Hepatocyte (in vitro differentiated cells): ENCODE results near the gene SCGB1A1. TPM values are rescaled to one million over a fixed set of nuclear protein-coding genes. Genes with fewer than 3 reads are reported as not detected.

Experiments
- DNase-seq: peaks from one replicate; pipeline ENCODE4 v3.0.0-alpha.2; 2016; ENCODE audit warnings: low spot score
- H2AFZ ChIP-seq: fragments of 200-600 bp; sonication (generic); 2 replicates; pipeline ENCODE4 v1.6.0; 2016; ENCODE audit warnings: antibody characterized with exemption, mild to moderate bottlenecking
- H3K27ac ChIP-seq: fragments of 200-600 bp; sonication (generic); 2 replicates; pipeline ENCODE4 v1.5.1; 2016; ENCODE audit warnings: mild to moderate bottlenecking
- H3K27me3 ChIP-seq: fragments of 200-600 bp; sonication (generic); 2 replicates; pipeline ENCODE4 v1.6.1; 2016
- H3K36me3 ChIP-seq: fragments of 200-600 bp; sonication (generic); replicated peaks from 2 replicates; pipeline ENCODE4 v1.5.1; 2016; ENCODE audit warnings: low read depth; ENCODE audit not compliant: insufficient read depth
- H3K4me1 ChIP-seq: fragments of 200-600 bp; sonication (generic); 2 replicates; pipeline ENCODE4 v1.5.1; 2016; ENCODE audit warnings: mild to moderate bottlenecking, moderate library complexity; ENCODE audit not compliant: insufficient read depth
- H3K4me2 ChIP-seq: fragments of 200-600 bp; sonication (generic); 2 replicates; pipeline ENCODE4 v1.6.0; 2016
- H3K4me3 ChIP-seq: fragments of 200-600 bp; sonication (generic); 2 replicates; pipeline ENCODE4 v1.5.1; 2016; ENCODE audit warnings: mild to moderate bottlenecking
- H3K79me2 ChIP-seq: fragments of 200-600 bp; sonication (generic); 2 replicates; pipeline ENCODE4 v1.6.0; 2017; ENCODE audit warnings: mild to moderate bottlenecking
- H3K9me2 ChIP-seq: fragments of 200-600 bp; sonication (generic); replicated peaks from 2 replicates; pipeline ENCODE4 v1.6.0; 2017; ENCODE audit warnings: mild to moderate bottlenecking; ENCODE audit not compliant: insufficient read depth
- H3K9me3 ChIP-seq: fragments of 200-600 bp; sonication (generic); 2 replicates; pipeline ENCODE4 v1.5.1; 2016; ENCODE audit warnings: low read depth, mild to moderate bottlenecking
- H4K20me1 ChIP-seq: fragments of 200-600 bp; sonication (generic); 2 replicates; pipeline ENCODE4 v1.6.0; 2016; ENCODE audit warnings: mild to moderate bottlenecking; ENCODE audit not compliant: insufficient read depth, poor library complexity, severe bottlenecking
- CTCF ChIP-seq: fragments of 200-600 bp; sonication (generic); IDR thresholded peaks from 2 replicates; pipeline ENCODE4 v1.5.1; 2016; ENCODE audit warnings: antibody characterized with exemption, mild to moderate bottlenecking; ENCODE audit not compliant: poor library complexity
- EZH2 ChIP-seq: fragments of 200-600 bp; sonication (generic); IDR thresholded peaks from 2 replicates; pipeline ENCODE4 v1.6.1; 2016; ENCODE audit warnings: antibody characterized with exemption, mild to moderate bottlenecking, borderline replicate concordance
- EZH2phosphoT487 ChIP-seq: fragments of 200-600 bp; sonication (generic); IDR thresholded peaks from one replicate; pipeline ENCODE4 v1.6.1; 2018; ENCODE audit warnings: antibody characterized with exemption, mild to moderate bottlenecking, low read depth, moderate library complexity; ENCODE audit not compliant: unreplicated experiment, severe bottlenecking
- WGBS: methylation state at CpG from one replicate; pipeline ENCODE4 v1.1.6; 2016; ENCODE audit warnings: low lambda C conversion rate; ENCODE audit errors: missing lambda C conversion rate; 5-methylcytosine and 5-hydroxymethylcytosine counted together
- polyA plus RNA-seq: library from polyadenylated mRNA; unstranded; fragments of >200 nt; fragmentation: Nextera tagmentation; extraction: Ambion mirVana; gene quantifications from 2 replicates; pipeline ENCODE4 v1.2.1, GENCODE V29; 2016
- total RNA-seq: library from RNA; depleted of rRNA; stranded (reverse); fragments of >200 nt; gene quantifications from 2 replicates; pipeline ENCODE4 v1.2.3, GENCODE V29; 2014

Gene SCGB1A1
- total and polyA plus RNA-seq, 2 experiments from 2014 or later: not detected

GRCh38 chr11:62418136-62418535, 697 bp upstream of the SCGB1A1 start:
- Histone ChIP-seq H3K27me3 (no peaks in the 10 kb centered on the region), H3K27ac (no peak overlapping the region), H3K4me3 (no peak overlapping the region), H2AFZ (no peak overlapping the region), H3K4me2 (no peak overlapping the region), H3K9me2 (no peaks in the 10 kb centered on the region), H3K36me3 (no peaks in the 10 kb centered on the region), H3K79me2 (no peaks in the 10 kb centered on the region), H4K20me1 (no peaks in the 10 kb centered on the region), H3K4me1 (peaks cover 24% of the 10 kb centered on the region), H3K9me3 (no peaks in the 10 kb centered on the region)
- no peak for TF ChIP-seq CTCF
- TF ChIP-seq EZH2: no peak
- TF ChIP-seq EZH2phosphoT487: no peak
- 83% methylated on average over 5 of the region's 5 CpGs for WGBS
- no peak for DNase-seq

- Histone ChIP-seq H4K20me1 (no peaks in the 10 kb centered on the region), H3K4me2 (peak overlapping the region; percentile 46), H3K9me3 (no peaks in the 10 kb centered on the region), H2AFZ (no peak overlapping the region), H3K36me3 (no peaks in the 10 kb centered on the region), H3K79me2 (no peaks in the 10 kb centered on the region), H3K27me3 (no peaks in the 10 kb centered on the region), H3K27ac (peak overlapping the region; percentile 46), H3K9me2 (no peaks in the 10 kb centered on the region), H3K4me3 (no peak overlapping the region), H3K4me1 (peaks cover 31% of the 10 kb centered on the region)
- no peak for DNase-seq
- 42% methylated on average over 5 of the region's 5 CpGs for WGBS
- TF ChIP-seq EZH2: no peak
- TF ChIP-seq EZH2phosphoT487: no peak
- no peak for TF ChIP-seq CTCF
These were observed 589 bp downstream of the SCGB1A1 start for GRCh38 chr11:62419314-62419929.

- H3K27ac ChIP-seq: peak overlapping the region; percentile 46
- no peak overlapping the region for H3K4me3 ChIP-seq
- WGBS: 63% methylated on average over 1 of the region's 1 CpG
- H3K4me2 ChIP-seq: peak overlapping the region; percentile 46
- H2AFZ ChIP-seq: no peak overlapping the region
- H3K9me2 ChIP-seq: no peaks in the 10 kb centered on the region
- no peaks in the 10 kb centered on the region for H3K36me3 ChIP-seq
- no peaks in the 10 kb centered on the region for H4K20me1 ChIP-seq
- H3K9me3 ChIP-seq: no peaks in the 10 kb centered on the region
- no peaks in the 10 kb centered on the region for H3K27me3 ChIP-seq
- no peak for DNase-seq
- H3K79me2 ChIP-seq: no peaks in the 10 kb centered on the region
- no peak for TF ChIP-seq CTCF
- TF ChIP-seq EZH2: no peak
- TF ChIP-seq EZH2phosphoT487: no peak
- H3K4me1 ChIP-seq: peaks cover 31% of the 10 kb centered on the region
These were observed 1.1 kb downstream of the SCGB1A1 start for GRCh38 chr11:62419943-62420342.
